Mesenchymal stem cell (in vitro differentiated cells and primary cell): ENCODE results near the gene KCTD1.

ENCODE experiments used
- DNase-seq: peaks from one replicate; pipeline ENCODE4 v3.0.0-alpha.2; 2013
- H2AFZ ChIP-seq: one replicate; pipeline ENCODE4 v1.6.1; 2013; ENCODE audit warnings: low read depth, mild to moderate bottlenecking, control low read depth, inconsistent platforms, low read length, moderate library complexity
- H2AK5ac ChIP-seq: 2 replicates; pipeline ENCODE4 v1.6.1; 2013; ENCODE audit warnings: low read length, moderate library complexity, mild to moderate bottlenecking, inconsistent platforms; ENCODE audit not compliant: severe bottlenecking
- H2BK120ac ChIP-seq: one replicate; pipeline ENCODE4 v1.6.1; 2013; ENCODE audit warnings: low read depth, mild to moderate bottlenecking, inconsistent platforms, low read length, moderate library complexity
- H2BK12ac ChIP-seq, 2 experiments: one replicate each; pipeline ENCODE4 v1.6.1; 2013; ENCODE audit warnings: inconsistent platforms in 2 of 2, low read length in 2 of 2, mild to moderate bottlenecking in 2 of 2, moderate library complexity in 2 of 2, control low read depth in 1 of 2
- H2BK15ac ChIP-seq: one replicate; pipeline ENCODE4 v1.6.1; 2013; ENCODE audit warnings: mild to moderate bottlenecking, low read depth, inconsistent platforms; ENCODE audit not compliant: poor library complexity, severe bottlenecking
- H2BK5ac ChIP-seq: 2 replicates; pipeline ENCODE4 v1.6.1; 2013; ENCODE audit warnings: low read depth, mild to moderate bottlenecking, low read length, control low read depth, inconsistent platforms; ENCODE audit not compliant: poor library complexity, severe bottlenecking
- H3K14ac ChIP-seq, 2 experiments: one replicate each; pipeline ENCODE4 v1.6.1; 2013; ENCODE audit warnings: inconsistent platforms in 2 of 2, low read length in 2 of 2, control low read depth in 1 of 2, mild to moderate bottlenecking in 1 of 2, moderate library complexity in 1 of 2
- H3K18ac ChIP-seq, 2 experiments: one replicate each; pipeline ENCODE4 v1.6.1; 2013; ENCODE audit warnings: inconsistent platforms in 2 of 2, low read length in 2 of 2, control low read depth in 1 of 2, low read depth in 1 of 2, mild to moderate bottlenecking in 1 of 2
- H3K23ac ChIP-seq, 2 experiments: one replicate each; pipeline ENCODE4 v1.6.1; 2013; ENCODE audit warnings: inconsistent platforms in 2 of 2, low read length in 2 of 2, mild to moderate bottlenecking in 2 of 2, moderate library complexity in 2 of 2, control low read depth in 1 of 2
- H3K27ac ChIP-seq: 2 replicates; pipeline ENCODE4 v1.5.1; 2013; ENCODE audit warnings: mild to moderate bottlenecking, moderate library complexity, low read length, control low read depth, inconsistent platforms; ENCODE audit not compliant: poor library complexity, severe bottlenecking
- H3K27me3 ChIP-seq, 2 experiments: 2 replicates each; pipeline versions ENCODE4 v1.6.1 to v1.7.0; 2013; ENCODE audit warnings: low read length in 2 of 2, mild to moderate bottlenecking in 2 of 2, moderate library complexity in 2 of 2, control low read depth in 1 of 2, inconsistent platforms in 1 of 2; ENCODE audit not compliant: control insufficient read depth in 1 of 2, insufficient read depth in 1 of 2
- H3K36me3 ChIP-seq, 2 experiments: 2 replicates each; pipeline versions ENCODE4 v1.6.1 to v1.7.0; 2013; ENCODE audit warnings: low read length in 2 of 2, control low read depth in 1 of 2, inconsistent platforms in 1 of 2, low read depth in 1 of 2, mild to moderate bottlenecking in 1 of 2; ENCODE audit not compliant: insufficient read depth in 2 of 2, control insufficient read depth in 1 of 2
- H3K4ac ChIP-seq, 2 experiments: one replicate each; pipeline ENCODE4 v1.6.1; 2013; ENCODE audit warnings: inconsistent platforms in 2 of 2, low read length in 2 of 2, mild to moderate bottlenecking in 2 of 2, moderate library complexity in 2 of 2, control low read depth in 1 of 2, low read depth in 1 of 2
- H3K4me1 ChIP-seq: 2 replicates; pipeline ENCODE4 v1.6.1; 2013; ENCODE audit warnings: low read depth, low read length, control low read depth; ENCODE audit not compliant: control insufficient read depth, insufficient read depth
- H3K4me2 ChIP-seq: 2 replicates; pipeline ENCODE4 v1.6.1; 2013; ENCODE audit warnings: low read length, mild to moderate bottlenecking, inconsistent platforms; ENCODE audit not compliant: poor library complexity, severe bottlenecking
- H3K4me3 ChIP-seq, 2 experiments: 2 replicates each; pipeline versions ENCODE4 v1.5.1 to v1.7.0; 2013; ENCODE audit warnings: low read length in 2 of 2, mild to moderate bottlenecking in 2 of 2, control low read depth in 1 of 2, low read depth in 1 of 2; ENCODE audit not compliant: insufficient read depth in 1 of 2
- H3K79me1 ChIP-seq: replicated peaks from 2 replicates; pipeline ENCODE4 v1.6.1; 2013; ENCODE audit warnings: mild to moderate bottlenecking, control low read depth, low read length, inconsistent platforms; ENCODE audit not compliant: poor library complexity, severe bottlenecking
- H3K9ac ChIP-seq: 2 replicates; pipeline ENCODE4 v1.7.0; 2013; ENCODE audit warnings: mild to moderate bottlenecking, low read length, moderate library complexity
- H3K9me3 ChIP-seq: 2 replicates; pipeline ENCODE4 v1.7.0; 2013; ENCODE audit warnings: mild to moderate bottlenecking, low read length; ENCODE audit not compliant: control insufficient read depth
- H4K8ac ChIP-seq: one replicate; pipeline ENCODE4 v1.6.1; 2013; ENCODE audit warnings: inconsistent platforms, mild to moderate bottlenecking, low read length, moderate library complexity
- H4K91ac ChIP-seq: one replicate; pipeline ENCODE4 v1.6.1; 2013; ENCODE audit warnings: mild to moderate bottlenecking, low read length, inconsistent platforms
- WGBS: methylation state at CpG from one replicate; pipeline ENCODE4 v1.1.7; 2013; ENCODE audit warnings: mixed read lengths; 5-methylcytosine and 5-hydroxymethylcytosine counted together

Gene KCTD1

GRCh38 chr18:26493021-26493420, 55.3 kb downstream of the KCTD1 start:
- H3K18ac ChIP-seq: no peak overlapping the region
- DNase-seq: no peak
- H3K27ac ChIP-seq: no peak overlapping the region
- no peak overlapping the region for H2BK15ac ChIP-seq
- peaks cover 30% of the 10 kb centered on the region for H3K79me1 ChIP-seq
- no peak overlapping the region for H3K23ac ChIP-seq
- no peak overlapping the region for H3K14ac ChIP-seq
- H3K27me3 ChIP-seq: no peaks in the 10 kb centered on the region
- no peak overlapping the region for H2BK120ac ChIP-seq
- H3K9me3 ChIP-seq: no peaks in the 10 kb centered on the region
- 78% methylated on average over 3 of the region's 3 CpGs for WGBS
- H4K8ac ChIP-seq: peak overlapping the region; percentile 49
- no peak overlapping the region for H2BK5ac ChIP-seq
- no peak overlapping the region for H4K91ac ChIP-seq
- no peak overlapping the region for H2BK12ac ChIP-seq
- no peak overlapping the region for H2AFZ ChIP-seq
- peaks cover 3% of the 10 kb centered on the region for H3K4me1 ChIP-seq
- no peak overlapping the region for H3K4ac ChIP-seq
- H3K9ac ChIP-seq: no peak overlapping the region
- H2AK5ac ChIP-seq: no peak overlapping the region
- H3K4me3 ChIP-seq: no peak overlapping the region
- no peak overlapping the region for H3K4me2 ChIP-seq
- H3K36me3 ChIP-seq: peaks cover 3 to 12% of the 10 kb centered on the region in 2 experiments

DNA sequence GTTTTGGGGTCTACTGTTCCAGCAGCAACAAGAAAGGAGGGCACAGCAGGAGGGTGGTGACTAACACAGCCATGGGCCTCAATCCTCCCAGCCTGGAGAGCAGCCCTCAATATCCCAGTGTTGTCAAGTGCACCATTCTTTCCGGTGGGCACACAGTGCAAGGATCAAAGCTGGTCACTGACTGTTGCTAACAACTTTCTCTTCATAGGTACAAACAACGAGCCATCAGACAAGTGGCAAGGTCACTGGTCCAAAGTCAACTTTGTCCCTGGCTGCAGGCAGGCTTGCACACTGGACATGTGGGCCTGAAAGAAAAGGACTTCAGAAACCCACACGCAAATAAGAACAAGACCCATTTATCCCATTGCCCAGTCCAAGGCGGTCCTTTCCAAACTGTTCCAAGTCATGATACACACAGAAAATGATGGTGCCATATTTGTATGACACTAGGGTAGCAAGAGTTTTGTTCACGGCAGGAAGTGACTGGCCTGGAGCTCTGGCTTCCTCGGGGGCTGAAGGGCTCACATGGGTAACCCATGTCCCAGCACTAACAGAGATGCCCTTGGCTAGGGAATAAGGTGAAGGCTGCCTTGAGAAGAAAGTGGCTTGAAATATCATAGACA, 57.0 kb downstream of the KCTD1 start:
- H3K14ac ChIP-seq: no peak overlapping the region
- H4K91ac ChIP-seq: no peak overlapping the region
- H3K4ac ChIP-seq: no peak overlapping the region
- no peak overlapping the region for H2AK5ac ChIP-seq
- H3K79me1 ChIP-seq: peaks cover 24% of the 10 kb centered on the region
- no peaks in the 10 kb centered on the region for H3K27me3 ChIP-seq
- no peaks in the 10 kb centered on the region for H3K9me3 ChIP-seq
- no peak overlapping the region for H3K27ac ChIP-seq
- no peak overlapping the region for H2BK12ac ChIP-seq
- H2BK5ac ChIP-seq: no peak overlapping the region
- H2BK15ac ChIP-seq: no peak overlapping the region
- no peak overlapping the region for H3K18ac ChIP-seq
- H2AFZ ChIP-seq: no peak overlapping the region
- H2BK120ac ChIP-seq: no peak overlapping the region
- DNase-seq: no peak
- H3K4me2 ChIP-seq: no peak overlapping the region
- H3K4me3 ChIP-seq: no peak overlapping the region
- no peak overlapping the region for H3K23ac ChIP-seq
- peaks cover 5% of the 10 kb centered on the region for H3K4me1 ChIP-seq
- H3K9ac ChIP-seq: no peak overlapping the region
- 94% methylated on average over 6 of the region's 6 CpGs for WGBS
- H4K8ac ChIP-seq: no peak overlapping the region
- peaks cover 0 to 12% of the 10 kb centered on the region in 2 experiments for H3K36me3 ChIP-seq

DNA sequence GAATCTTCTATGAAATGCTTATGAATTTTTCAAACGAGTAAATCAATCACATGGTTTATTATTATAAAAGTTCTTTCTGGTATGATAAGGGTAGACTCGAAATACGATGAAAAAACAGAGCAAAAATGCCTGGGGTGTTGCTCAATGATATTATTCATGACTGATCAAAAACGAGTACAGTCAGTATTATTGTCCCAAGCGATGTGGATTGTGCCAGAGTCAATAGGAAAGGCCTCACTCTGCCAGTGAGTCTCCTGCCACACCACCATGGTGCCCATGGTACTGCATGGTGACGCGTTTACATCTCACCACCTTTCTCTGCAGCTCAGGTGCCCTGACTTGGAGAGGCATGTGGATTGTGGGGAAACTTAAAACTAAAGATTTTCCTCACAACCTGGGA, 58.5 kb downstream of the KCTD1 start:
- Histone ChIP-seq H3K4me3 (no peak overlapping the region), H2AK5ac (peak overlapping the region; percentile 46), H4K8ac (no peak overlapping the region), H3K4ac (no peak overlapping the region), H4K91ac (no peak overlapping the region), H3K23ac (no peak overlapping the region), H3K36me3 (peaks cover 0 to 12% of the 10 kb centered on the region in 2 experiments), H2BK12ac (no peak overlapping the region), H3K18ac (no peak overlapping the region), H3K9me3 (no peaks in the 10 kb centered on the region), H2BK5ac (no peak overlapping the region), H3K27me3 (no peaks in the 10 kb centered on the region), H2BK120ac (no peak overlapping the region), H3K27ac (no peak overlapping the region), H3K79me1 (peaks cover 24% of the 10 kb centered on the region), H3K4me1 (peaks cover 5% of the 10 kb centered on the region), H3K4me2 (no peak overlapping the region), H2BK15ac (no peak overlapping the region), H3K9ac (no peak overlapping the region), H2AFZ (no peak overlapping the region), H3K14ac (no peak overlapping the region)
- DNase-seq: no peak
- 98% methylated on average over 6 of the region's 7 CpGs for WGBS

DNA sequence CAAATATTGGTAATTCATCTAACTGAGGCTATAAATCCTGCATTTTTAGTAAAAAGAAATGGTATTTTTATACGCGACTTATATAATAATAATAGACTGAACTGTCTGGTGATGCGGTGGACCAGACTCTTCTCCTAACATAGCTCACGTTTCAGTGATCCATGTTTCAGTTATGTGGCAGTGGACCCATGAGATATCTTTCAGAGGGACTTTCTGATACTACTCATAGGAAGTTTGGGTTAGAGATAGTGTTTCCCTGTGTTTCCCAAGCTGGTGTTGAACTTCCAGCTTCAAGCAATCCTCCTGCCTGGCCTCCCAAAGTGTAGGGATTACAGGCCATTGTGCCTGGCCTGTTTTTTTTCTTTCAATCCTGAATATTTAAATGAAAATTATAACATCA, 59.2 kb downstream of the KCTD1 start:
- H3K27ac ChIP-seq: no peak overlapping the region
- no peak overlapping the region for H2BK12ac ChIP-seq
- H3K4me1 ChIP-seq: peaks cover 8% of the 10 kb centered on the region
- H2BK5ac ChIP-seq: no peak overlapping the region
- no peak overlapping the region for H3K14ac ChIP-seq
- no peak for DNase-seq
- no peak overlapping the region for H3K9ac ChIP-seq
- H2AFZ ChIP-seq: no peak overlapping the region
- no peak overlapping the region for H3K4me2 ChIP-seq
- no peak overlapping the region for H2AK5ac ChIP-seq
- H3K27me3 ChIP-seq: no peaks in the 10 kb centered on the region
- no peak overlapping the region for H4K91ac ChIP-seq
- H2BK15ac ChIP-seq: no peak overlapping the region
- H3K9me3 ChIP-seq: no peaks in the 10 kb centered on the region
- H3K18ac ChIP-seq: no peak overlapping the region
- no peak overlapping the region for H2BK120ac ChIP-seq
- peaks cover 27% of the 10 kb centered on the region for H3K79me1 ChIP-seq
- no peak overlapping the region for H3K4me3 ChIP-seq
- no peak overlapping the region for H3K4ac ChIP-seq
- H3K23ac ChIP-seq: no peak overlapping the region
- H4K8ac ChIP-seq: no peak overlapping the region
- peaks cover 0 to 12% of the 10 kb centered on the region in 2 experiments for H3K36me3 ChIP-seq
- WGBS: 98% methylated on average over 4 of the region's 4 CpGs
